ENCODE results near the gene ITGB2. TPM values are rescaled to one million over a fixed set of nuclear protein-coding genes. Genes with fewer than 3 reads are reported as not detected.

Gene ITGB2
- total RNA-seq, 6 donors from 2014 or later = 73.1 to 435 (median 149) TPM

GRCh38 chr21:44921928-44922327, 1.2 kb upstream of the ITGB2 start:
- ATAC-seq (ENCODE audit: low FRiP score in 2 of 2) (no peak), DNase-seq (no peak)
- H3K4me1 ChIP-seq = peaks cover 21 to 52% (median 48%) of the 10 kb centered on the region in 4 donors
- H3K27ac ChIP-seq = peak overlapping the region in 2 of 4 donors; percentile 49 to 82
- WGBS, 2 donors = 60 to 76% methylated on average over 5 of the region's 5 CpGs
- no peaks in the 10 kb centered on the region for H3K9me3 ChIP-seq
- no peak for TF ChIP-seq POLR2A (IDR thresholded peaks at IDR 0.05)
- TF ChIP-seq POLR2AphosphoS5 (IDR thresholded peaks at IDR 0.05) = no peak
- H3K27me3 ChIP-seq = peaks cover 0 to 7% (median 0%) of the 10 kb centered on the region in 4 donors
- H3K36me3 ChIP-seq = no peaks in the 10 kb centered on the region
- no peak overlapping the region for H3K4me3 ChIP-seq

- Histone ChIP-seq H3K4me1 (peaks cover 10 to 41% (median 40%) of the 10 kb centered on the region in 4 donors), H3K4me3 (peak overlapping the region in 3 of 4 donors; percentile 38 to 62 (median 56)), H3K27ac (peak overlapping the region; percentile 62 to 87 (median 81))
Observed at GRCh38 chr21:44919913-44920693, 596 bp downstream of the ITGB2 start.

GRCh38 chr21:44919111-44919912, 1.4 kb downstream of the ITGB2 start:
- TF ChIP-seq POLR2AphosphoS5 (IDR thresholded peaks at IDR 0.05) = no peak
- TF ChIP-seq EP300 (IDR thresholded peaks at IDR 0.05) = no peak
- TF ChIP-seq, protein P1, sequence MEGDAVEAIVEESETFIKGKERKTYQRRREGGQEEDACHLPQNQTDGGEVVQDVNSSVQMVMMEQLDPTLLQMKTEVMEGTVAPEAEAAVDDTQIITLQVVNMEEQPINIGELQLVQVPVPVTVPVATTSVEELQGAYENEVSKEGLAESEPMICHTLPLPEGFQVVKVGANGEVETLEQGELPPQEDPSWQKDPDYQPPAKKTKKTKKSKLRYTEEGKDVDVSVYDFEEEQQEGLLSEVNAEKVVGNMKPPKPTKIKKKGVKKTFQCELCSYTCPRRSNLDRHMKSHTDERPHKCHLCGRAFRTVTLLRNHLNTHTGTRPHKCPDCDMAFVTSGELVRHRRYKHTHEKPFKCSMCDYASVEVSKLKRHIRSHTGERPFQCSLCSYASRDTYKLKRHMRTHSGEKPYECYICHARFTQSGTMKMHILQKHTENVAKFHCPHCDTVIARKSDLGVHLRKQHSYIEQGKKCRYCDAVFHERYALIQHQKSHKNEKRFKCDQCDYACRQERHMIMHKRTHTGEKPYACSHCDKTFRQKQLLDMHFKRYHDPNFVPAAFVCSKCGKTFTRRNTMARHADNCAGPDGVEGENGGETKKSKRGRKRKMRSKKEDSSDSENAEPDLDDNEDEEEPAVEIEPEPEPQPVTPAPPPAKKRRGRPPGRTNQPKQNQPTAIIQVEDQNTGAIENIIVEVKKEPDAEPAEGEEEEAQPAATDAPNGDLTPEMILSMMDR (IDR thresholded peaks at IDR 0.05) = no peak
- no peak for TF ChIP-seq POLR2A (IDR thresholded peaks at IDR 0.05)
- peaks cover 0 to 7% (median 0%) of the 10 kb centered on the region in 4 donors for H3K27me3 ChIP-seq
- peaks cover 3 to 40% (median 37%) of the 10 kb centered on the region in 4 donors for H3K4me1 ChIP-seq
- DNase-seq (peak; percentile 61 to 87), ATAC-seq (ENCODE audit: low FRiP score in 2 of 2) (peak in 1 of 2 donors; percentile 20)
- 34 to 54% methylated on average over 9 to 17 of the region's 26 CpGs for WGBS, 2 donors
- peak overlapping the region in 3 of 4 donors; percentile 38 to 62 (median 56) for H3K4me3 ChIP-seq
- peak overlapping the region in 3 of 4 donors; percentile 62 to 87 (median 82) for H3K27ac ChIP-seq
- no peaks in the 10 kb centered on the region for H3K36me3 ChIP-seq
- no peaks in the 10 kb centered on the region for H3K9me3 ChIP-seq

More at GRCh38 chr21:44919913-44920693, 596 bp downstream of the ITGB2 start:
- ATAC-seq (ENCODE audit: low FRiP score in 2 of 2) (peak; percentile 26 to 30), DNase-seq (no peak)
- TF ChIP-seq POLR2AphosphoS5 (IDR thresholded peaks at IDR 0.05) = no peak
- no peak for TF ChIP-seq POLR2A (IDR thresholded peaks at IDR 0.05)
- no peak for TF ChIP-seq EP300 (IDR thresholded peaks at IDR 0.05)
- TF ChIP-seq, protein P1 (IDR thresholded peaks at IDR 0.05) = no peak
- Histone ChIP-seq H3K9me3 (no peaks in the 10 kb centered on the region), H3K27me3 (peaks cover 0 to 7% (median 0%) of the 10 kb centered on the region in 4 donors), H3K36me3 (no peaks in the 10 kb centered on the region)
- 61 to 78% methylated on average over 14 to 28 of the region's 28 CpGs for WGBS, 2 donors

GRCh38 chr21:44918581-44919033, 2.1 kb downstream of the ITGB2 start:
- H3K4me1 ChIP-seq = peaks cover 5 to 43% (median 39%) of the 10 kb centered on the region in 4 donors
- H3K36me3 ChIP-seq = no peaks in the 10 kb centered on the region
- H3K27me3 ChIP-seq = peaks cover 0 to 7% (median 0%) of the 10 kb centered on the region in 4 donors
- DNase-seq = no peak
- peak overlapping the region in 2 of 4 donors; percentile 82 to 87 for H3K27ac ChIP-seq
- H3K4me3 ChIP-seq = peak overlapping the region in 3 of 4 donors; percentile 20 to 56 (median 38)
- no peak for TF ChIP-seq EP300 (IDR thresholded peaks at IDR 0.05)
- TF ChIP-seq, protein P1 (IDR thresholded peaks at IDR 0.05) = no peak
- no peak for TF ChIP-seq POLR2A (IDR thresholded peaks at IDR 0.05)
- TF ChIP-seq POLR2AphosphoS5 (IDR thresholded peaks at IDR 0.05) = no peak
- no peaks in the 10 kb centered on the region for H3K9me3 ChIP-seq
- 55 to 58% methylated on average over 6 to 12 of the region's 13 CpGs for WGBS, 2 donors
- ATAC-seq (ENCODE audit: low FRiP score in 2 of 2) = no peak

GRCh38 chr21:44918107-44918470, 2.6 kb downstream of the ITGB2 start:
- TF ChIP-seq, protein P1 (IDR thresholded peaks at IDR 0.05) = no peak
- no peak for TF ChIP-seq POLR2AphosphoS5 (IDR thresholded peaks at IDR 0.05)
- no peak for TF ChIP-seq EP300 (IDR thresholded peaks at IDR 0.05)
- no peak for TF ChIP-seq POLR2A (IDR thresholded peaks at IDR 0.05)
- Histone ChIP-seq H3K36me3 (no peaks in the 10 kb centered on the region), H3K27me3 (peaks cover 0 to 7% (median 0%) of the 10 kb centered on the region in 4 donors), H3K9me3 (no peaks in the 10 kb centered on the region), H3K4me3 (peak overlapping the region in 1 of 4 donors; percentile 20), H3K4me1 (peaks cover 10 to 48% (median 44%) of the 10 kb centered on the region in 4 donors), H3K27ac (peak overlapping the region in 2 of 4 donors; percentile 82 to 87)
- WGBS, 2 donors = 87 to 89% methylated on average over 9 to 12 of the region's 12 CpGs
- ATAC-seq (ENCODE audit: low FRiP score in 2 of 2) (no peak), DNase-seq (peak in 1 of 2 donors; percentile 59)
